RWPE2 (cell line): ENCODE measurements around the gene HRCT1.
"Not testable (repeated sequence)": the region's sequence is repeated elsewhere in the genome, so short reads cannot be mapped to it uniquely, and the experiment has no call there.

ENCODE experiments used
- ATAC-seq: fragments of 200-7000 bp; cut with Tn5 transposase; 3 replicates; pipeline ENCODE4 v1.9.1; 2021; ENCODE audit warnings: low read depth
- DNase-seq: peaks from one replicate; pipeline ENCODE4 v3.0.0-alpha.2; 2020; ENCODE audit warnings: low spot score
- H3K27ac ChIP-seq: fragments of 450-650 bp; 2 replicates; pipeline ENCODE4 v1.5.1; 2017; ENCODE audit warnings: mild to moderate bottlenecking; ENCODE audit not compliant: poor library complexity, severe bottlenecking
- H3K27me3 ChIP-seq: fragments of 250-450 bp; sonication (Bioruptor Pico); 2 replicates; pipeline ENCODE4 v1.5.1; 2021; ENCODE audit warnings: mild to moderate bottlenecking, moderate library complexity; ENCODE audit not compliant: insufficient read depth, poor library complexity, severe bottlenecking
- H3K36me3 ChIP-seq: fragments of 250-450 bp; sonication (Bioruptor Pico); 2 replicates; pipeline ENCODE4 v1.5.1; 2020; ENCODE audit warnings: low read depth, mild to moderate bottlenecking, moderate library complexity
- H3K4me1 ChIP-seq: fragments of 250-450 bp; sonication (Bioruptor Pico); 2 replicates; pipeline ENCODE4 v1.5.1; 2021; ENCODE audit warnings: mild to moderate bottlenecking, moderate library complexity; ENCODE audit not compliant: insufficient read depth, poor library complexity, severe bottlenecking
- H3K4me3 ChIP-seq: fragments of 250-450 bp; sonication (Bioruptor Pico); 2 replicates; pipeline ENCODE4 v1.5.1; 2021; ENCODE audit warnings: mild to moderate bottlenecking, moderate library complexity; ENCODE audit not compliant: severe bottlenecking
- H3K9me3 ChIP-seq: fragments of 250-450 bp; sonication (Bioruptor Pico); 2 replicates; pipeline ENCODE4 v1.5.1; 2021; ENCODE audit warnings: mild to moderate bottlenecking, moderate library complexity; ENCODE audit not compliant: severe bottlenecking
- TF ChIP-seq, protein P1 (sequence below): fragments of 450-650 bp; IDR thresholded peaks from one replicate; pipeline ENCODE4 v1.5.1; 2017; ENCODE audit warnings: mild to moderate bottlenecking, moderate library complexity; ENCODE audit not compliant: poor library complexity, severe bottlenecking

The HRCT1 gene

GRCh38 chr9:35871545-35871944 lies 34.5 kb upstream of the HRCT1 start:
- ATAC-seq (peak; percentile 92), DNase-seq (no peak)
- TF ChIP-seq, protein P1, sequence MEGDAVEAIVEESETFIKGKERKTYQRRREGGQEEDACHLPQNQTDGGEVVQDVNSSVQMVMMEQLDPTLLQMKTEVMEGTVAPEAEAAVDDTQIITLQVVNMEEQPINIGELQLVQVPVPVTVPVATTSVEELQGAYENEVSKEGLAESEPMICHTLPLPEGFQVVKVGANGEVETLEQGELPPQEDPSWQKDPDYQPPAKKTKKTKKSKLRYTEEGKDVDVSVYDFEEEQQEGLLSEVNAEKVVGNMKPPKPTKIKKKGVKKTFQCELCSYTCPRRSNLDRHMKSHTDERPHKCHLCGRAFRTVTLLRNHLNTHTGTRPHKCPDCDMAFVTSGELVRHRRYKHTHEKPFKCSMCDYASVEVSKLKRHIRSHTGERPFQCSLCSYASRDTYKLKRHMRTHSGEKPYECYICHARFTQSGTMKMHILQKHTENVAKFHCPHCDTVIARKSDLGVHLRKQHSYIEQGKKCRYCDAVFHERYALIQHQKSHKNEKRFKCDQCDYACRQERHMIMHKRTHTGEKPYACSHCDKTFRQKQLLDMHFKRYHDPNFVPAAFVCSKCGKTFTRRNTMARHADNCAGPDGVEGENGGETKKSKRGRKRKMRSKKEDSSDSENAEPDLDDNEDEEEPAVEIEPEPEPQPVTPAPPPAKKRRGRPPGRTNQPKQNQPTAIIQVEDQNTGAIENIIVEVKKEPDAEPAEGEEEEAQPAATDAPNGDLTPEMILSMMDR = no peak
- Histone ChIP-seq H3K36me3 (no peaks in the 10 kb centered on the region), H3K9me3 (peaks cover 2% of the 10 kb centered on the region), H3K27me3 (no peaks in the 10 kb centered on the region), H3K27ac (no peak overlapping the region), H3K4me1 (peaks cover 6% of the 10 kb centered on the region), H3K4me3 (no peak overlapping the region)

GRCh38 chr9:35872505-35872904 lies 33.5 kb upstream of the HRCT1 start:
- Histone ChIP-seq H3K9me3 (peaks cover 2% of the 10 kb centered on the region), H3K4me1 (peaks cover 6% of the 10 kb centered on the region), H3K4me3 (no peak overlapping the region), H3K27me3 (no peaks in the 10 kb centered on the region), H3K36me3 (no peaks in the 10 kb centered on the region), H3K27ac (no peak overlapping the region)
- TF ChIP-seq, protein P1 = no peak
- ATAC-seq = no peak
- DNase-seq = no peak

DNA sequence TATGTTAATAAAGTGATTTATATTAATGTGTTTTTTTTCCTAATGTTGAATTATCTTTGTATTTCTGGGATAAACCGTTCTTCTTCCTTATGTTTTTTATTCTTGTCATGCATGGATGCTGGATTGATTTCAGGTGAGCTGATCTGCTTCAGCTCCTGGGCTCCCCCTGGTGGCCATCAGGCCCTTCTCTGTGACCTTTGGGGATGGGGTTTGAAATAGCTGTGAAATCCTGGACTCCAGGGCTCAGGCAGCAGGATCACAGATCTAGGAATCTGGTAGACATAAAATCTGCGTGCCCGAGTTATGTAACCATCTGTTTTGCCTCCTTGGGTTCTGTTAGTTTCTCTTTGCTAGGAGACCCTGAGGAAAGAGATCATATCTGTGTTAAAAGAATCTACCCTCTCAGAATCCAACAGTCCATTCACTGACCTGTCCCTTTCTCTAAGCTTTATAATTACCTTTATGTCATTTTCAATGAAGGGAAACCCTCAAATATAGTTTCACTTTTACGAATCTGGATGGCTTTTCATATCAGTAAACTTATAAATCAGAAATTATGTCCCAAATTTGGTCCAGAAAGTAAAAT lies 23.6 kb upstream of the HRCT1 start:
- H3K9me3 ChIP-seq = no peaks in the 10 kb centered on the region
- H3K27ac ChIP-seq = no peak overlapping the region
- TF ChIP-seq, protein P1 = peak; percentile 99
- ATAC-seq (peak; percentile 80), DNase-seq (no peak)
- H3K4me1 ChIP-seq = no peaks in the 10 kb centered on the region
- H3K4me3 ChIP-seq = no peak overlapping the region
- no peaks in the 10 kb centered on the region for H3K36me3 ChIP-seq
- H3K27me3 ChIP-seq = no peaks in the 10 kb centered on the region

GRCh38 chr9:35882996-35883395 lies 23.0 kb upstream of the HRCT1 start:
- no peaks in the 10 kb centered on the region for H3K36me3 ChIP-seq
- no peak overlapping the region for H3K27ac ChIP-seq
- no peak for DNase-seq
- no peaks in the 10 kb centered on the region for H3K4me1 ChIP-seq
- ATAC-seq = no peak
- TF ChIP-seq, protein P1 = no peak
- no peak overlapping the region for H3K4me3 ChIP-seq
- no peaks in the 10 kb centered on the region for H3K9me3 ChIP-seq
- H3K27me3 ChIP-seq = no peaks in the 10 kb centered on the region

DNA sequence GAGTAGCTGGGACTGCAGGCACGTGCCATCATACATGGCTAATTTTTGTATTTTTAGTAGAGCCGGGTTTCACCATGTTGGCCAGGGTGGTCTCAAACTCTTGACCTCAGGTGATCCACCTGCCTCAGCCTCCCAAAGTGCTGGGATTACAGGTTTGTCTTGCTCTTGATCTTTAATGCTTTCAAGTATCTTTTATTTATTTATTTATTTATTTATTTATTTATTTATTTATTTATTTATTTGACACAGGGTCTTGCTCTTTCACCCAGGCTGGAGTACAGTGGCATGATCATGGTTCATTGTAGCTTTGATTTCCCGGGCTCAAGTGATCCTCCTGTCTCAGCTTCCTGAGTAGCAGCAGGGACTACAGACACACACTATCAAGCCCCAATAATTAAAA lies 21.1 kb upstream of the HRCT1 start:
- not testable (repeated sequence) for H3K4me1 ChIP-seq, ATAC-seq, DNase-seq, H3K36me3 ChIP-seq, H3K27me3 ChIP-seq, H3K27ac ChIP-seq, H3K9me3 ChIP-seq, H3K4me3 ChIP-seq
